ENCODE measurements around the gene CD6.

Gene CD6

DNA sequence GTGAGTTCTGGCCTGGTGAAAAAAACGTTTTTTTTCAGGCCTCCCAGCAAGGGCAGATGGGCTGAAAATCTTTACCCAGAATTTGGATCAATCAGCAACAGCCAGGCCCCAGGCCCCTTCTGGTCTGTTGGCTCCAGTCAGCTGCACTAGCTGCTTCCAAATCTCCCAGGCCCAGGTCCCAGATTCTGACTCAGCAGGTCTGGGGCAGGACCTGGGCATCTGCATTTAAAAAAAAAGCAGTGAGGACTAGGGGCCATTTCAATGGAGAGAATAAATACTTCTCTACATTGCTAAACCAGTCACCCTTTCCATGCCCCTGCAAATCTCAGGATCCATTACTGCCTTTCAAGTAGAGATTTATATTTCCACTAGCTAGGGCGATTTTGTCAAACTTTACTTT is 23.8 kb upstream of the CD6 start:
- Histone ChIP-seq H3K23ac (ENCODE audit: low read length) (no peak overlapping the region), H3K4ac (ENCODE audit: low read depth, low read length) (no peak overlapping the region), H3K9ac (ENCODE audit: low read length) (no peak overlapping the region), H3K27ac (ENCODE audit: low read depth, low read length) (no peak overlapping the region), H3K79me1 (ENCODE audit: low read length) (no peaks in the 10 kb centered on the region), H3K36me3 (ENCODE audit: control insufficient read depth, insufficient read depth, low read length) (no peaks in the 10 kb centered on the region), H3K4me1 (ENCODE audit: control insufficient read depth, low read depth, low read length) (peaks cover 4% of the 10 kb centered on the region), H2BK120ac (ENCODE audit: low read depth, low read length) (no peak overlapping the region), H3K56ac (ENCODE audit: low read length) (no peak overlapping the region), H4K8ac (ENCODE audit: low read depth, low read length) (no peak overlapping the region), H3K4me3 (ENCODE audit: low read length) (no peak overlapping the region), H3K18ac (ENCODE audit: low read length) (no peak overlapping the region), H4K5ac (ENCODE audit: low read length) (no peak overlapping the region), H3K4me2 (ENCODE audit: low read length) (no peak overlapping the region), H2AK5ac (ENCODE audit: low read length) (no peak overlapping the region), H2BK15ac (replicated peaks; ENCODE audit: low read depth) (no peak overlapping the region), H2BK5ac (ENCODE audit: low read length) (no peak overlapping the region), H3K27me3 (ENCODE audit: insufficient read depth, low read length, poor library complexity) (no peaks in the 10 kb centered on the region), H3K79me2 (ENCODE audit: control insufficient read depth, insufficient read depth, low read length) (no peaks in the 10 kb centered on the region)
- DNase-seq, result no peak
- WGBS (ENCODE audit: extremely low coverage, insufficient coverage, low lambda C conversion rate), result no CpG with 5 or more reads among the region's 2 CpGs

DNA sequence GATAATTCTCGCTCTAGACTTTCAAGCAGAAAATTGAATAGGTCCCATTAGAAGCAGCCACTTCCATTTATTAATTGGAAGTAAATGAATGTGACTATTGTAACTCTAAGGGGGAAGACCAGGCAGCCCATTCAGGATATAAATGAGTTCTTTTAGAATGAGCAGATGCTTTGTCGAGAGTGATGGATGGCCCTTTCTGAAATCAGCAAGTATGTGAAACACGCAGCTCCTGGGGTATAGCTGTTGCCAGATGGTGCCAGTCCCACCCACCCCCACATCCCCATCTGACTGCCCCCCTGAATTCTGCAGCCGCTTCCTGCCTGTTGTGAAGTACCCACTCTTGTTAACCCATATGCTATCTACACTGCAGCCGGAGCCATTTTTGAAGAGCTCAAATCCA is 23.2 kb upstream of the CD6 start:
- Histone ChIP-seq H2AK5ac (ENCODE audit: low read length) (no peak overlapping the region), H3K23ac (ENCODE audit: low read length) (no peak overlapping the region), H3K9ac (ENCODE audit: low read length) (no peak overlapping the region), H3K27me3 (ENCODE audit: insufficient read depth, low read length, poor library complexity) (no peaks in the 10 kb centered on the region), H3K56ac (ENCODE audit: low read length) (no peak overlapping the region), H3K4me3 (ENCODE audit: low read length) (no peak overlapping the region), H2BK15ac (replicated peaks; ENCODE audit: low read depth) (no peak overlapping the region), H3K79me2 (ENCODE audit: control insufficient read depth, insufficient read depth, low read length) (no peaks in the 10 kb centered on the region), H3K4me2 (ENCODE audit: low read length) (no peak overlapping the region), H2BK120ac (ENCODE audit: low read depth, low read length) (no peak overlapping the region), H2BK5ac (ENCODE audit: low read length) (no peak overlapping the region), H4K5ac (ENCODE audit: low read length) (no peak overlapping the region), H3K27ac (ENCODE audit: low read depth, low read length) (no peak overlapping the region), H3K4ac (ENCODE audit: low read depth, low read length) (no peak overlapping the region), H3K36me3 (ENCODE audit: control insufficient read depth, insufficient read depth, low read length) (no peaks in the 10 kb centered on the region), H3K79me1 (ENCODE audit: low read length) (no peaks in the 10 kb centered on the region), H3K4me1 (ENCODE audit: control insufficient read depth, low read depth, low read length) (peaks cover 4% of the 10 kb centered on the region), H4K8ac (ENCODE audit: low read depth, low read length) (no peak overlapping the region), H3K18ac (ENCODE audit: low read length) (no peak overlapping the region)
- DNase-seq, result no peak
- no CpG with 5 or more reads among the region's 5 CpGs for WGBS (ENCODE audit: extremely low coverage, insufficient coverage, low lambda C conversion rate)

DNA sequence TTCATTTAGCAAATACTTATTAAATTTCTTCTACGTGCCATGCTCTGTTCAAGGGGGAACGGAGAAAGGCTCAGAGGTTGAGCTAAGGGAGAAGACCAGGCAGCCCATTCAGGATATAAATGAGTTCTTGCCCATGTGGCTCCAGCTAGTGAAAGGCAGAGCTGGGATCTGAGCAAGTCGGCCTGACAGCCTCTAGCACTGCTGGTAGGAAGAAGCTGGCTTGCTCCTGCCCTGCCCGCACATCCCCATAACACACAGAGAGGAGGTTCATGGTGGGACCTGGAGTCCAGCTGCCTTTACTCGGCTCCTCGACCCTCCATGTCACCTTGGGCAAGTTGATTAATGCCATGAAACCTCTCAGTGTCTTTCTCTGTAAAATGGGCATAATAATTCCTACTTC is 21.5 kb upstream of the CD6 start:
- Histone ChIP-seq H3K4me3 (ENCODE audit: low read length) (no peak overlapping the region), H3K4me2 (ENCODE audit: low read length) (no peak overlapping the region), H3K4me1 (ENCODE audit: control insufficient read depth, low read depth, low read length) (peaks cover 4% of the 10 kb centered on the region), H4K8ac (ENCODE audit: low read depth, low read length) (no peak overlapping the region), H2BK120ac (ENCODE audit: low read depth, low read length) (no peak overlapping the region), H3K79me1 (ENCODE audit: low read length) (no peaks in the 10 kb centered on the region), H3K4ac (ENCODE audit: low read depth, low read length) (no peak overlapping the region), H4K5ac (ENCODE audit: low read length) (no peak overlapping the region), H3K79me2 (ENCODE audit: control insufficient read depth, insufficient read depth, low read length) (no peaks in the 10 kb centered on the region), H3K9ac (ENCODE audit: low read length) (no peak overlapping the region), H2BK15ac (replicated peaks; ENCODE audit: low read depth) (no peak overlapping the region), H3K56ac (ENCODE audit: low read length) (no peak overlapping the region), H3K36me3 (ENCODE audit: control insufficient read depth, insufficient read depth, low read length) (no peaks in the 10 kb centered on the region), H2BK5ac (ENCODE audit: low read length) (no peak overlapping the region), H3K18ac (ENCODE audit: low read length) (no peak overlapping the region), H3K27ac (ENCODE audit: low read depth, low read length) (no peak overlapping the region), H3K27me3 (ENCODE audit: insufficient read depth, low read length, poor library complexity) (no peaks in the 10 kb centered on the region), H2AK5ac (ENCODE audit: low read length) (no peak overlapping the region), H3K23ac (ENCODE audit: low read length) (no peak overlapping the region)
- WGBS (ENCODE audit: extremely low coverage, insufficient coverage, low lambda C conversion rate), result no CpG with 5 or more reads among the region's 6 CpGs
- no peak for DNase-seq

DNA sequence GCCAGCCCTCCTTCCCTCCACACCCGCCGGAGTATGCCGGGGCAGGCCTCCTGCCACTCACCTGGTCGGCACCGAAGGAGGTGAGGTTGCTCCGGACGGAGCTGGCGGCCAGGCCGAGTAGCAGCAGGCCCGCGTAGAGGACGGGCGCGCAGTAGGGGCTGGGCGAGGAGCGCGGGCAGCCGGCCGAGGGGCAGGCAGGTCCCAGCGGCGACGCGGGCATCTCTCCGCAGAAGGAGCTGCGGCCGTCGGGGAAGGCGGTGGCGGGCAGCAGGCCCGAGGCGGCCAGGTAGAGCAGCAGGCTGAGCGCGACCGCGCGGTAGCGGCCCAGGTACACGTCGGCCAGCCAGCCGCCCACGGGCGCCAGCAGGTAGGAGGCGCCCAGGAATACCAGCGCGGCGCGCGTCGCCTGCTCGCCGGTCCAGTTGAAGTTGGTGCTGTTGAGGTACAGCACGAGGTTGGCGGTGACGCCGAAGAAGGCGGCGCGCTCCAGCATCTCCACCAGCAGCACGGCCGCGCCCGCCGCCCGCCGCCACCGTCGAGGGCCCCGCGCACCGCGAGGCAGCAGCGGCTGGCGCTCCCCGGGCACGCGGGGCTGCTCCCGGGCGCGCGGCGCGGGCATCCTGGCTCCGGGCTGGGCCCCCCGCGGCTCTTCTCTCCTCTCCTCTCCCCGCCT is 20.4 kb upstream of the CD6 start:
- H3K79me2 ChIP-seq (ENCODE audit: control insufficient read depth, insufficient read depth, low read length), result no peaks in the 10 kb centered on the region
- peak overlapping the region; percentile 62 for H3K9ac ChIP-seq (ENCODE audit: low read length)
- H2BK120ac ChIP-seq (ENCODE audit: low read depth, low read length), result no peak overlapping the region
- H4K5ac ChIP-seq (ENCODE audit: low read length), result no peak overlapping the region
- WGBS (ENCODE audit: extremely low coverage, insufficient coverage, low lambda C conversion rate), result no CpG with 5 or more reads among the region's 86 CpGs
- H3K4me3 ChIP-seq (ENCODE audit: low read length), result peak overlapping the region; percentile 24
- H2BK15ac ChIP-seq (replicated peaks; ENCODE audit: low read depth), result no peak overlapping the region
- no peak overlapping the region for H3K27ac ChIP-seq (ENCODE audit: low read depth, low read length)
- H4K8ac ChIP-seq (ENCODE audit: low read depth, low read length), result no peak overlapping the region
- no peak overlapping the region for H2AK5ac ChIP-seq (ENCODE audit: low read length)
- peak; percentile 52 for DNase-seq
- H3K56ac ChIP-seq (ENCODE audit: low read length), result peak overlapping the region; percentile 90
- H3K27me3 ChIP-seq (ENCODE audit: insufficient read depth, low read length, poor library complexity), result no peaks in the 10 kb centered on the region
- no peak overlapping the region for H2BK5ac ChIP-seq (ENCODE audit: low read length)
- H3K36me3 ChIP-seq (ENCODE audit: control insufficient read depth, insufficient read depth, low read length), result no peaks in the 10 kb centered on the region
- peak overlapping the region; percentile 8 for H3K4me2 ChIP-seq (ENCODE audit: low read length)
- H3K4ac ChIP-seq (ENCODE audit: low read depth, low read length), result no peak overlapping the region
- H3K4me1 ChIP-seq (ENCODE audit: control insufficient read depth, low read depth, low read length), result peaks cover 4% of the 10 kb centered on the region
- H3K18ac ChIP-seq (ENCODE audit: low read length), result no peak overlapping the region
- no peaks in the 10 kb centered on the region for H3K79me1 ChIP-seq (ENCODE audit: low read length)
- no peak overlapping the region for H3K23ac ChIP-seq (ENCODE audit: low read length)

DNA sequence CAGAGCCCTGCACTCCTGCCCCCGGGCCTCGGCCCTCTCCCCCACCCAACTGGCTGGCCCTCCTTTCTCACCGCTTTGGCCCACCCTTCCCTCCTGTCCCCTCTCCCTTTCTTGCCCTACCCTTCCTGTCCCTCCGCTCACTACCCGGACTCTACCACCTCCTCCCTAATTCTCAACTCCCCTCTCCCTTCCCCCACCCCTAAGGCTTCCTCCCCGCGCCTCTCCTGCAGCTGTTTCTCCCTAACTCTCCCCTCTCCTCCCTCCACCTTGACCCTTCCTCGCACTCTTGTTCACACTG is 19.9 kb upstream of the CD6 start:
- Histone ChIP-seq H3K56ac (ENCODE audit: low read length) (peak overlapping the region; percentile 90), H4K8ac (ENCODE audit: low read depth, low read length) (no peak overlapping the region), H3K4me1 (ENCODE audit: control insufficient read depth, low read depth, low read length) (peaks cover 4% of the 10 kb centered on the region), H2BK5ac (ENCODE audit: low read length) (no peak overlapping the region), H3K23ac (ENCODE audit: low read length) (no peak overlapping the region), H2BK120ac (ENCODE audit: low read depth, low read length) (no peak overlapping the region), H4K5ac (ENCODE audit: low read length) (no peak overlapping the region), H2BK15ac (replicated peaks; ENCODE audit: low read depth) (no peak overlapping the region), H3K27me3 (ENCODE audit: insufficient read depth, low read length, poor library complexity) (no peaks in the 10 kb centered on the region), H3K79me1 (ENCODE audit: low read length) (no peaks in the 10 kb centered on the region), H3K18ac (ENCODE audit: low read length) (no peak overlapping the region), H3K79me2 (ENCODE audit: control insufficient read depth, insufficient read depth, low read length) (no peaks in the 10 kb centered on the region), H3K4me3 (ENCODE audit: low read length) (no peak overlapping the region), H3K4ac (ENCODE audit: low read depth, low read length) (peak overlapping the region; percentile 47), H3K9ac (ENCODE audit: low read length) (peak overlapping the region; percentile 44), H3K36me3 (ENCODE audit: control insufficient read depth, insufficient read depth, low read length) (no peaks in the 10 kb centered on the region), H3K27ac (ENCODE audit: low read depth, low read length) (no peak overlapping the region), H3K4me2 (ENCODE audit: low read length) (peak overlapping the region; percentile 8), H2AK5ac (ENCODE audit: low read length) (no peak overlapping the region)
- peak; percentile 68 for DNase-seq
- no CpG with 5 or more reads among the region's 8 CpGs for WGBS (ENCODE audit: extremely low coverage, insufficient coverage, low lambda C conversion rate)

Data from mesendoderm (in vitro differentiated cells).